MM.1S (cell line): ENCODE data around the gene RGS18.

Experiments used
- CTCF ChIP-seq: fragments of 300-600 bp; sonication (generic); IDR thresholded peaks from 2 replicates; pipeline ENCODE4 v1.5.1; 2016; ENCODE audit warnings: antibody characterized with exemption, low read length, mixed read lengths
- EZH2 ChIP-seq: fragments of 300-600 bp; sonication (generic); optimal IDR thresholded peaks from 2 replicates; pipeline ENCODE3; 2017; ENCODE audit warnings: low read depth, mild to moderate bottlenecking, antibody characterized with exemption, low read length, mixed read lengths

DNA sequence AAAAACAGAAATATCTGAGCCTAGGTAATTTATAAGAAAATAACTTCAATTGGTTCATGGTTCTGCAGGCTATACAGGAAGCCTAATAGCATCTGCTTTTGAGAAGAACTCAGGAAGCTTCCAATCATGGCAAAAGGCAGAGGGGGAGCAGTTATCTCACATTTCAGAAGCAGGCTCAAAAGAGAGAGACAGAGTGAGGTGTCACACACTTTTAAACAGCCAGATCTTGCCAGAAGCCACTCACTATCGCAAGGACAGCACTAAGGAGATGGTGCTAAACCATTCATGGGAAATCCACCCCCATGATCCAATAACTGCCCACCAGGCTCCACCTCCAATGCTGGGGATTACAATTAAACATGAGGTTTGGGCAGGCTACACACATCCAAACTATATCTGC, 25.5 kb downstream of the RGS18 start:
- TF ChIP-seq CTCF (no peak), EZH2 (no peak)
